ENCODE results near the gene BCL2L11. TPM values are rescaled to one million over a fixed set of nuclear protein-coding genes. Genes with fewer than 3 reads are reported as not detected.

The BCL2L11 gene
- total RNA-seq, 4 donors from 2014 or later = 8.9 to 27.0 (median 18.0) TPM

DNA sequence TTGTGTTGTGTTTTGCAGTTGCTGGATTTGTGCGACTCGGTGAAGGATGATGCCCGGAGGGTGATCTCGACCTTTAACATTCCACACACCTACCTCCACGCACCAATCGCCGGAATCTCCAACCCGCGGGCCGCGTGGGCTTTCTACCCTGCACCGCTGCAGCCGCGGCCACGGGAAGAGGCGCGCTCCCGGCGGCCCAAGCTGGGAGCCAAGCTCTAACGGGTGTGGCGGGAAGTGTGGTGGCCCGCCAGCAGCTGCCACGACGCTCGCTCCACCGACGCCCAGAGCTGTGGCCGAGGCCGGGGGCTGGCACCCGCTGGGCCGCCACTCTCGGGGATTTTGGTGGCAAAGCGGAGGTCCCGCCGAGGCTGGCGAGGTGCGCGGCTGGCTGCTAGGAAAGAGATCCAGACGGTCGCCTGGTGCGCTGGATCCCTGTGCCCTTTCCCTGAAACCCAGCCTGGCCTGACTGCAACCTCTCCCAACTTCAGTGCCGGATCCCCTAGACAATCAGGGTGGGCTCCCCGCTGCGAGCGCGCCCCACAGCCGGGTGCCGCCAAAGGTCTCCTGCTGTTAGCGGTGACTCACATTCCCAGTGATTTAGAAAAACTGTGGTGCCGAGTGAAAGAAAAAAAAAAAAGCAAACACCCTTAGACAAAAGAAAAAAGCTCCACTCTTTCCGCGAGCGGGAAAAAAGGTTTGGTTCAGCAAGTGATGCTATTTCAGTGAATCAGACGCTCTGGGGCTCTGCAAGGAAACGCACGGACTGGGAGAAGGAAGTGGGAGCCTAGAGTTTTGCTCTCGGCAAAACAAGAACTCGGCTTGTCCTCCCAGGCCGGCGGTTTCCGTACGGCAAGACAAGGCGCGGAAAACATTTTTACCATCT, 2.9 kb upstream of the BCL2L11 start:
- DNase-seq (ENCODE audit: low spot score in 2 of 2) = peak in 1 of 2 donors; percentile 67
- TF ChIP-seq, protein P1, sequence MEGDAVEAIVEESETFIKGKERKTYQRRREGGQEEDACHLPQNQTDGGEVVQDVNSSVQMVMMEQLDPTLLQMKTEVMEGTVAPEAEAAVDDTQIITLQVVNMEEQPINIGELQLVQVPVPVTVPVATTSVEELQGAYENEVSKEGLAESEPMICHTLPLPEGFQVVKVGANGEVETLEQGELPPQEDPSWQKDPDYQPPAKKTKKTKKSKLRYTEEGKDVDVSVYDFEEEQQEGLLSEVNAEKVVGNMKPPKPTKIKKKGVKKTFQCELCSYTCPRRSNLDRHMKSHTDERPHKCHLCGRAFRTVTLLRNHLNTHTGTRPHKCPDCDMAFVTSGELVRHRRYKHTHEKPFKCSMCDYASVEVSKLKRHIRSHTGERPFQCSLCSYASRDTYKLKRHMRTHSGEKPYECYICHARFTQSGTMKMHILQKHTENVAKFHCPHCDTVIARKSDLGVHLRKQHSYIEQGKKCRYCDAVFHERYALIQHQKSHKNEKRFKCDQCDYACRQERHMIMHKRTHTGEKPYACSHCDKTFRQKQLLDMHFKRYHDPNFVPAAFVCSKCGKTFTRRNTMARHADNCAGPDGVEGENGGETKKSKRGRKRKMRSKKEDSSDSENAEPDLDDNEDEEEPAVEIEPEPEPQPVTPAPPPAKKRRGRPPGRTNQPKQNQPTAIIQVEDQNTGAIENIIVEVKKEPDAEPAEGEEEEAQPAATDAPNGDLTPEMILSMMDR (IDR thresholded peaks at IDR 0.05) = no peak
- no peak for TF ChIP-seq EP300 (IDR thresholded peaks at IDR 0.05)
- no peak for TF ChIP-seq POLR2A (IDR thresholded peaks at IDR 0.05)
- TF ChIP-seq POLR2AphosphoS5 (IDR thresholded peaks at IDR 0.05) = no peak
- peaks cover 46% of the 10 kb centered on the region for H3K4me1 ChIP-seq
- WGBS = 8% methylated on average over 27 of the region's 64 CpGs
- no peaks in the 10 kb centered on the region for H3K9me3 ChIP-seq
- H3K27ac ChIP-seq = no peak overlapping the region
- H3K27me3 ChIP-seq = peaks cover 22% of the 10 kb centered on the region
- H3K36me3 ChIP-seq = no peaks in the 10 kb centered on the region
- H3K4me3 ChIP-seq = peak overlapping the region; percentile 91

DNA sequence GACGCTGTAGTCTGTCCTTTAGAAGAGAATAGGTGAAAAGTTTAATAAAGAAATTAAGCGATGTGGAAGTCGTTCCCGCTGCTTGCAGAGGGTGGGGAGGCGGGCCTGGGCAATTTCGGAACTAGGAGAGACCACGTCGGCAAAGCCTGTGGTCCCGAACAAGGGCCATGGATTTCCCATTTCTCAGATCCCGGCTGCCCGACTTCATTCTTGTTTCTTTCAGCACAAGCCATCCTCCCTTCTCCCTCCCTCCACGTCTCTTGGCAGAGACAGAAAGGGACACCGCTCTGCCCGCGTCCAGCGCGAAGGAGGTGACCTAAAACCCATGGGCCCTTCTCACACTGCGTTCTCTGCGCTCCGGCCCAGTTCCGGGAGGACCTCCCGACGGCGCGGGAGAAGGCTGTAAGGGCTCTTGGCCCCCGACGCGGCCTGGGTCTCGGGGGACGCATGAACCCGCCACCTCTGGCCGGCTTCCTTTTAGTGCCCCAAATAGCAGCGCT, 2.2 kb upstream of the BCL2L11 start:
- Histone ChIP-seq H3K36me3 (no peaks in the 10 kb centered on the region), H3K4me3 (peak overlapping the region; percentile 91), H3K27me3 (peaks cover 22% of the 10 kb centered on the region), H3K27ac (no peak overlapping the region), H3K4me1 (peaks cover 51% of the 10 kb centered on the region), H3K9me3 (no peaks in the 10 kb centered on the region)
- 24% methylated on average over 33 of the region's 33 CpGs for WGBS
- TF ChIP-seq POLR2AphosphoS5 (IDR thresholded peaks at IDR 0.05) = no peak
- DNase-seq (ENCODE audit: low spot score in 2 of 2) = no peak

DNA sequence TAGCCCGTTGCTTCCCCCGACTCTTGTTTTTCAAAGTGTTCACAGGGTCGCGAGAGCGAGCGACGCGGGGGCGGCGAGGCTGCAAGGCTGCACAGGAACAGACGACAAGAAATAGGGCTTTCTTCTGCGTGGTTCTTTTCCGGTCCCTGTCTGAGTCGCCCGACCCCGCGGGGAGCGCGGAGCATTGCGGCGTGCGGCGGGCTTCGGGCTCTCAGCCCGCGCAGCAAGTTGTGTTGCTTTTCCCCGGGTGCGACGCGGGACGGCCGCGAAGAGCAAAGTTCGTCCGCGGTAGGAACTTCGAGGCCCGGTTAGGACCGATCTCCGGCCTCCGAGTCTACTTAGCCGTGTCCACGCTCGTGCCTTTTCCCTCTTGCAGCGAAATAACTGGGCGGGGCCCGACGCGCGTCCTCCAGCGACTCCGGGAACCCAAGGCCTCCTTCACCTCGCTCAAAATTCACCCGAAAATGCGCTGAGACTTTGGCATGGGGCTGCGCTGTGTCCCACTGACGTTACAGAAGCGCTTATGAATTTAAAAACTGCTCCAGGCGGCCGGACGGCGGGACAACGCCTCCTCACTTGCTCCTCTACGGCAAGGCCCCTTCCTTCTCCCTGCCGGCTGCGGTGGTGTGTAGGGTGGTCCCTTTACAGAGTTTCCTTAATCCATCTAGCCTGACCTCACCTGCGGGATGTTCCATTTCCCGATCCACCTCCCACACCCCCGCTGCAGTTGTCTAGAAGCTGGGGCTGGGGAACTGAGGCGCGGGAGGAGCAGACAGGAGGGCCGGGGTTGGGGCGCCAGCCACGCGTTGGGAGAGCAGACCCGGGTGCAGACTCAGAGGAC, 1.5 kb upstream of the BCL2L11 start:
- no peaks in the 10 kb centered on the region for H3K36me3 ChIP-seq
- H3K9me3 ChIP-seq = no peaks in the 10 kb centered on the region
- 35% methylated on average over 25 of the region's 76 CpGs for WGBS
- peaks cover 22% of the 10 kb centered on the region for H3K27me3 ChIP-seq
- no peak overlapping the region for H3K27ac ChIP-seq
- H3K4me1 ChIP-seq = peaks cover 57% of the 10 kb centered on the region
- TF ChIP-seq, protein P1 (IDR thresholded peaks at IDR 0.05) = no peak
- TF ChIP-seq EP300 (IDR thresholded peaks at IDR 0.05) (no peak), POLR2A (IDR thresholded peaks at IDR 0.05) (no peak), POLR2AphosphoS5 (IDR thresholded peaks at IDR 0.05) (no peak)
- peak; percentile 69 to 80 for DNase-seq (ENCODE audit: low spot score in 2 of 2)
- H3K4me3 ChIP-seq = peak overlapping the region; percentile 91

DNA sequence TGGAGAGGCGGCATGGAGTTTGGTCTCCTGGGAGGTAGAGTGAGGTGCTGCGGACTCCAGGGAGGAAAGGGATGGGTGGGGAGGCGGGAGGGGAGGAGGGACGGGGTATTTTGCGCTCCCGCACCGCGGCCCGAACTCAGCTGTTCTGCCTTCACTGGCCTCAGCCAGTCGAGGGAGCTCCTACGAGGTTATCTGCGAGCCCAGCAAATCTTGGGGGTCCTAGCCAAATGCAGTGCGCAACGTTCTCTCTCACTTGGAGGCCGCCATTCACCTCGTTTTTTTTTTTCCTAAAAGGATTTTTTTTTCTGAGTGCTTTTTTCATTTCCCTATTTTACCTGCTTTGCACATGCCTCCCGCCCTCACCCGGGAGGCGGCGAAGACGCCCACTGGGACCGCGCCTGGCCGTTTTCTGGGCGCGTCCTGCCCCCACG, 877 bp upstream of the BCL2L11 start:
- H3K4me1 ChIP-seq = peaks cover 57% of the 10 kb centered on the region
- TF ChIP-seq POLR2A (IDR thresholded peaks at IDR 0.05) = no peak
- no peak for TF ChIP-seq POLR2AphosphoS5 (IDR thresholded peaks at IDR 0.05)
- no peak for TF ChIP-seq EP300 (IDR thresholded peaks at IDR 0.05)
- WGBS = 18% methylated on average over 27 of the region's 27 CpGs
- H3K9me3 ChIP-seq = no peaks in the 10 kb centered on the region
- DNase-seq (ENCODE audit: low spot score in 2 of 2) = no peak
- H3K27ac ChIP-seq = no peak overlapping the region
- H3K4me3 ChIP-seq = peak overlapping the region; percentile 91
- peaks cover under 1% of the 10 kb centered on the region for H3K36me3 ChIP-seq
- peaks cover 22% of the 10 kb centered on the region for H3K27me3 ChIP-seq

DNA sequence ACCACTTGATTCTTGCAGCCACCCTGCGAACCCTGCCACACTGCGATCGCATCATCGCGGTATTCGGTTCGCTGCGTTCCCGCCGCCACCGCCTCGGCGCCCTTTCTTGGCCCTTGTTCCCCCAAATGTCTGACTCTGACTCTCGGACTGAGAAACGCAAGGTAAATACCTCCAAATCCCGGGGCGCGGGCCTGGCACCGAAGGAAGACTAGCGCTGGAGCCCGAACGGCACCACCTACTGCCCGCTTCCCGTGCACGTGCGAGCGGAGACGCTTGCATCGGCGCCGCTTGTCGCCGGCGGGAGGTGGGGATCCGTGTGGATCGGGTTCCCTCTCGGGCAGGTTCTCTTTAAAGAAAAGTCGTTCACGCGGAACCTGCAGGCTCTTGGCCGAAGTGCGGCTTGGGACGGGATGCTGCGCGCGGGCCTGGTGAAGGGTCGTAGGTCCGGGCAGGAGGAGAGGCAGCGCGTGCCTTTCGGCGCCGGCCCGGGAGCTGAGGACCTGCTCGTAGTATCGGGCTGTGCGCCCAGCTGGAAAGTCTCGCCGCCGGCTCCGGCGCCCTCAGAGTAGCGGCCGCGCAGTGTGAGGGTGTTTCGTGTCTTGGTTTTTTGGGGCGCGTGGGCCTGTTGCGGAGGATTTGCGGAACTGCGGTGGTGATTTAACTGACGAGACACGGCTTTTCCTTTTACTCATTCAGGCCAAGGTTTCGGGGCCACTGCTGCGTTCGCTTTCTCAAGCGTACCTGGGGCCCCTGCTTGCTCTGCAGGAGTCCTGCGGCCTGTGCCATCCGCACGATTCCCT, 514 bp downstream of the BCL2L11 start:
- DNase-seq (ENCODE audit: low spot score in 2 of 2) = peak; percentile 80 to 86
- Histone ChIP-seq H3K36me3 (peaks cover 10% of the 10 kb centered on the region), H3K27me3 (peaks cover 16% of the 10 kb centered on the region), H3K4me1 (peaks cover 57% of the 10 kb centered on the region), H3K4me3 (peak overlapping the region; percentile 91), H3K9me3 (no peaks in the 10 kb centered on the region), H3K27ac (peak overlapping the region; percentile 89)
- TF ChIP-seq POLR2A (IDR thresholded peaks at IDR 0.05) = no peak
- peak in 1 of 3 donors; percentile 12 for TF ChIP-seq POLR2AphosphoS5 (IDR thresholded peaks at IDR 0.05)
- 2% methylated on average over 17 of the region's 80 CpGs for WGBS
